HTERT RPE-1 (cell line): ENCODE measurements around the gene CHN2.

Experiments used
- in situ Hi-C: fragments of 300-500 bp; cut with MboI; formaldehyde crosslinking; loops from 4 replicates; pipeline ENCODE4 v1.14.3; 2020; ENCODE audit warnings: low sequenced_read_pairs

The CHN2 gene

GRCh38 chr7:29329686-29330085, 135.1 kb downstream of the CHN2 start:
- in situ Hi-C loops: no loop called here

GRCh38 chr7:29330136-29330535, 135.6 kb downstream of the CHN2 start:
- in situ Hi-C loops: no loop called here

DNA sequence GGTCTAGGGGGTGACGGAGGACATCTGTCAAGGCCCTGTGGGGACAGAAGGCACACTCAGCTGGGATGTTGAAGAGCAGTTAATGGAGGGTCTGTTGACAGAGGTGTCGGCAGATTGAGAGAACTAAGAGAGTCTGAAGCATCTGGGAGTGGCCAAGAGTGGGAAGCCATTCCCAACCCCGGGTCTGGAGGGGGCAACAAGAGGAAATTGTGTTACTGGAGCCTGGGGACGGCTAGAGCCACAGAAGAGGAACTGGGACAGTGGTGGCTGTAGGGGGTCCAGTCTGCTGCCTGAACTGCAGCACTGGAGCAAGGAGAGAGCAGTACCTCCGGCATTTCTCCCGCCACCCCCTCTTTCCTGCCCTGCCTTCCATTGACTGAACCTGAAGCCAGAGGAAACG, 136.6 kb downstream of the CHN2 start:
- in situ Hi-C loops: no loop called here

- in situ Hi-C loops: no loop called here
Observed at GRCh38 chr7:29332042-29332811, 137.7 kb downstream of the CHN2 start.

- in situ Hi-C loops: no loop called here
Observed at GRCh38 chr7:29332875-29333855, 138.6 kb downstream of the CHN2 start.

DNA sequence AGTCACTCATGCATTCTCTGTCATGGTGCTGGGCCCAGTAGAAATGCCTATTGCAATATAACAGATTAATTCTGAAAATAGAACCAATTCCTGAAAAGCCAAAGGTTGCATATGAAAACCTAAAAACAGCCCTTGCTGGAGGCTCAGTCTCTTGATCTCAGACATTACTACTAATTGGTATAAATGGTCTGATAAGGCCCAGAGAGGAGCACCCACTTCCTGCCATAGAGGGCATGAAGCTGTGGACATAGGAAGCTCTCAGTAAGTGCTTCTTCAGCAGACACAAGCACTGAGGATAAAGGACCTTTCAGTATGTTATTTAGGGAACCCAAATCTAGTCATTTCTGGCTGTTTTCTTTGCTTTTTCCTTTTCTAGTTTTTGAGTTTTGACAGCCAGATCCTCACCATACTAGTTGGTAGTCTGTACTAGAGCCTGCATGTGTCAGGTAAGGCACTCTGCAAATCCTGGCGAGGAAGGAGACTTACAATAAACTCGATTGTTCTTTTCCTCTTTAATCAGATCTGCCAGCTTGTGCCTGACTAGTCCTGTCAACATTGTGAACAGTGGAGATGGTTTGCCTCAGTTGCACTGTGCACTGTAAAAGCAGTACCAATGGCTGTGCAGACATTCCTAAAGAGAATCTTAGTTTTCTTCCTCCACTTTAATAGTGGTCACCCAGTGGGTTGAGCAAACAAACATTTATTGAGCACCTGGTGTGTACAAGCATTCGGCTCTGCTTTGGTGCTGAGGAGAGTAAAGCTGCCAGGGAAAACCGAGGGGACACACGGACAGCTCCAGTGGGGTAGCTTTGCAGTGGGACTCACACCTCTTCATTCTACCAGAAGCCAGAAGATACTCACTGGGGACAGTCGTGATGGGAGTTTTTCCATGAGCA, 140.9 kb downstream of the CHN2 start:
- in situ Hi-C loops: no loop called here

DNA sequence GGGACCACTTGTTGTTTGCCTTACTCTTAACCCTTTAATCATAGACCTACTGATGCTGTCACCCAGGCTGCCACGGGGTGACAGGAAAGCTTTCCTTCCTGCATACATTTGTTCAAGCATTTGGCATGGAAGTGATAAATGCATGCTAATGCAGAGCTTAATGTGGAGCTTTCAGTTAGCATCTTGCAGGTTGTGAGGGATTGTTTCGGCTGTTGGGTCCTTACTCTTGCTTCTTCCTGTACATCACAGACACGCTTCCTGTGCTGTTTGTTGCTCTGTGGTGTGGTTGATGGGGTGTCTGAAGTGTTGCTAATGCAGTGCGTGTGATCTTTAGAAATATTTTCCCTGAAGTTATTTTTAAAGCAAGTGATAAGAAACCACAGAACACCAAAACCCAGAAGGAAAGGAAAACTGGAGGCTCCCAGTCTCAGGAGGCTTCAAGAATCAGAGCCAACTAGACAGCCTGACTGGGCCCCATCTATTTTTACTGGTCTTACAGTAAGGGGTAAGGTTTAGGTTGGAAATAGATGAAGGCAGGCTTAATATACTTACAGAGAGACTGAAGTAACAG, 143.1 kb downstream of the CHN2 start:
- in situ Hi-C loops: no loop called here

DNA sequence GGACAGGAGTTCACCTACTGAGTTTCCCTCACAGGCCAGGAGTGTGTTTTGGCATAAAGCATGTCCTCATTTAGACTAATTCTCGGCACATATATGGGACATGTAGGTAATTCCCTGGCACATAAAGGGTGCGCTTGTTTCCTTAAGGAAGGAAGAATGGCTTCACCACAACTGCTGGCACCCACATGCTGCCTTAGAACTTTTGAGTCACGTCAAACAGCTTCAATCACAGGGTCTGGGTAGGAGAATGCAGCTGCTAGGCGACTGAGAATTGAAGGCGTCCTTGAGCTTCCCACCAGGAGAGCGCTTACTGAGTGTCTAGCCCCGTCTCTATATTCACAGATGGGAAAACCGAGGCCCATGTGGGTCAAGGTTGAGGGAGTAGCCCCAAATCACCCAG, 146.1 kb downstream of the CHN2 start:
- in situ Hi-C loops: no loop called here

GRCh38 chr7:29341156-29341555, 146.6 kb downstream of the CHN2 start:
- in situ Hi-C loops: no loop called here

DNA sequence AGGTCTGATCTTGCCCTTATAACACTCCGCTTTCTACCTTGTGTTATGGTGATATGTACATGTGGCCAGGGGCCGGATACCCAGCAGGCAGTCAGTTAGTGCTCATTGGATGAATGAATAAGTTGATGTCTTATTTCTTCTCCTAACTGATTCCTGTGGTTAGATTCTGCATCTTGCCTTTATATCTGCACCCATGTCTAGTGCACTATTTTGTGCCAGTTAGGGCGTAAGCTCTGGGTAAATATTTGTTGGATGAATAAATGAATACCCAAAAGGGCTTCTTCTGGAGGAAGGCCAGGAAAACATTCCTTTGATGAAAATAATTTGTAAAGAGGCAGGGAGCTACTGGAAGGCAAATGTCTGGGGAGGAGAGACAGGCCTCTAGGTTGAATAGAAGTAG, 148.2 kb downstream of the CHN2 start:
- in situ Hi-C loops: no loop called here

DNA sequence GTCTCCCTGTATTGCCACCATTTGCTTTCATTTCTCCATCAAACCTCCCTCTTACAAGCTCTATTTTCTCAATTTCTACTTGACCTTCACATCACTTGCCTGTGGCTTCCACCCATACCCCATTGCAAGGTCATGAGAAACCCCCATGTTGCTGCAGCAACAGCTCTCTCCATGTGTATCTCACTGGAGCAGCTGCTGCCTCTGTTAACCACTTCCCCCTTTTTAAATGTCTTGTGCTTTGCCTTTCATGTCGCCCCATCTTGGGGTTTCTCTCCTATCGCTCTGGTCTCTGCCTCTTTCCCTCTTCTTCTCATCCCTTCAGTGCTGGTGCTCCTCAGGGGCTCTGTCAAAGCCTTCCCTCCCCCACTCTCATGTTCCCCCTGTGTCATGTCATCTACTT, 148.8 kb downstream of the CHN2 start:
- in situ Hi-C loops: no loop called here

DNA sequence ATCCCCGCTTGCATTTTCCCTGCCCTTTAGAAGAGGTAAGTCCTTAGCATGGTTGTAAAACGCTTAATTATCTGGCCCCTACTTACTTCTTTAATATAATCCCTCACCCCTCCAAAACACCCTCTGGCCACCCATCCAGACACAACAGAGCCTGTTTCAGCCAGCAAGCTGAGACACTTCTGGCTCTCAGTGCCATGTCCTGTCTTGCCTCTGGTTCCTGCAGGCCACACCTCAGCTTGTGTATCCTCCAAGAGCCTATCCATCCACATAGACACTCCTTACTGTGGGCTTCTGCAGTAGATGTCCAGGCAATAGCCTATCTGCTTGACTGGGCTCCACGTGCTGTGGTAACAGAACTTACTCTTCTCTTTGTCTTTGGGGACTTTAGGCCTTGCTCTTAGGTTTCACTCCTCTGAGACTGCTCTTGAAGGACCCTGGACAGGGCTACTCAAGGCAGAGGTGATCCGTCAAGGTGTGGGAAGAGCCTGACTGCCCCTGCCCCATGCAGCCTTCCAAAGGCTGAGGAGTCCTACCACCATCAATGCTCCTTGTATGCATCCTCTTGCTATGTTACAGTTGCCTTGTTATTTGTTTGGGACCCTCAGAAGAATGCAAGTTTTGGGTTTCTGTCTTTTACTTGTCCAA, 149.9 kb downstream of the CHN2 start:
- in situ Hi-C loops: no loop called here

- in situ Hi-C loops: no loop called here
Observed at GRCh38 chr7:29345590-29345989, 151.0 kb downstream of the CHN2 start.

- in situ Hi-C loops: no loop called here
Observed at GRCh38 chr7:29346231-29346978, 151.8 kb downstream of the CHN2 start.

DNA sequence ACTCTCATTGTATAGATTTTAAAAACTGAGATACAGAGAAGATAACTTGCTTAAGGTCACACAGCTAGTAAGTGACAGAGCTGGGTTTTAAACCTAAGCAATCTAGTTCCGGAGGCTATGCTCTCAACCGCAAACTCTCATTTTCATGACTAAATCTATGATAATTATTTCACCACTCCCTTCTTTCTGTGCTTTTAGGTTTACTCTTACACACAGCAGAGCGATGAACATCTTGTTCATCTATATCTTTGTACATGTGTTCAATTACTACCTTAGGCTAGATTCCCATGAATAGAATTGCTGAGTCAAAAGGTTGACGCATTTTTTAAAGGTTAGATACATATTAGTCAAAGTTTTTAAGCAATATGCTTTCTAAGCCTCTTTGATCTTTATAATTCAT, 154.8 kb downstream of the CHN2 start:
- in situ Hi-C loops: no loop called here

- in situ Hi-C loops: no loop called here
Observed at GRCh38 chr7:29350351-29350750, 155.8 kb downstream of the CHN2 start.

DNA sequence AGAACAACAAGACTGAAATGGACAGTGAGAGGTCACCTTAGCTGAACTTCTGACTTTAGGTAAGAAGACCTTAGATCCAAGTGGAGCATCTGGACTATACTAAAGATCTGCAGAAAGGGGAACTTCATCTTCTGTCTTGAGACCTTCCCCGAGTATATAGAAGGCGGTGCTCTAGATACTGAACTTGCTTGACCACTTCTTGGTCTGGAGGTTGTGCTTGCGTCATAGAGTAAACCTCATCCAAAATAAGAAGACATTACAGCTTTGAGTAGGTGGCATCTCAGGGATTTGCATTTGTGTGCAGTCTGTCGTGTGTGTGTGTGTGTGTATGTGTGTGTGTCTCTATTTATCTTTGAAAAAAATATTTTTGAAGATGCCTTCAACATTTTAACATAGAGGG, 157.5 kb downstream of the CHN2 start:
- in situ Hi-C loops: no loop called here

DNA sequence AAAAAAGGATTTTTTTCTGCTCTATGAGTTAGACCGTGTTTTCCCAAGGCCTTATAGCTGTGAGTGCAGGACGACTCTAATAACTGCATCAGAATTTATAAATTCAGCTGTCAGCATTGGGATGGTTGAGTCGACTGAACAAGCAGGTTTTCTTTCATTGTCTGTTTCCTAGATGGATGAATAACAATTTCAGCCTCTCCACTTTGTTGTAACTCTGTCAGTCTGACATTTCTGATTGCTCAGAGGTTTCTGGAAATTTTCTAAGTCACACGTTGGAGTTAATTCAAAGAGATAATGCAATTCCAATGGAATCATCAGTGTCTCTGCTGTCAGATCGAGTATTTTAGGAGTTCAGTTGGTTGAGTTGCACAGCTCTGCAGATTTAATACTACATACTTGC, 159.2 kb downstream of the CHN2 start:
- in situ Hi-C loops: no loop called here

DNA sequence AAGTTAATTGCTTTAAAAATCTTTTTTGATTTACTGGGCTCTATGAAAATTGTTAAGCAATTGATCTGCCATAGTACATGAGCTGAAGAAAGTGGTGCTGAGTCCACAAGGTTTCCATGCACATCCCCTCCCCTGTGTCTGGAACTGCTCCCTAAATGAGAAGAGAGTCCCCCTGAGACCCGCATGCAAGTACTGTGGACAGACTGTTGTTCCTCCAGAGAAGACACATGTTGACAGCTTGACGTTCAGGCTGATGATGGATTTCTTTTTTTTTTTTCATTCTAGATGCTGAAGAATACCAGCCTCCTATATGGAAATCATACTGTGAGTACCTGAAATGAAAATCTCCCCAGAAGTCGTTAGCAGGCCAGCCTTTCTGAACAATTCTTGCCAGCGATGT, 159.8 kb downstream of the CHN2 start:
- in situ Hi-C loops: no loop called here
